Stimulated activated CD4-positive, alpha-beta T cell treated with anti-CD3 and anti-CD28 coated beads, Interleukin-1b, Interleukin-23, amount 100 ng/mL, for 4 hours (primary cell): ENCODE measurements around the gene KRTAP4-5.
"Not testable (repeated sequence)": the region's sequence is repeated elsewhere in the genome, so short reads cannot be mapped to it uniquely, and the experiment has no call there.

Experiments used
- DNase-seq, 2 donors: peaks; one replicate each; pipeline ENCODE4 v3.0.0-alpha.2; 2020; ENCODE audit warnings: low read depth in 2 of 2

The KRTAP4-5 gene

GRCh38 chr17:41108728-41109386 lies 40.8 kb downstream of the KRTAP4-5 start:
- DNase-seq = not testable (repeated sequence)

GRCh38 chr17:41107941-41108450 lies 41.6 kb downstream of the KRTAP4-5 start:
- no peak for DNase-seq

DNA sequence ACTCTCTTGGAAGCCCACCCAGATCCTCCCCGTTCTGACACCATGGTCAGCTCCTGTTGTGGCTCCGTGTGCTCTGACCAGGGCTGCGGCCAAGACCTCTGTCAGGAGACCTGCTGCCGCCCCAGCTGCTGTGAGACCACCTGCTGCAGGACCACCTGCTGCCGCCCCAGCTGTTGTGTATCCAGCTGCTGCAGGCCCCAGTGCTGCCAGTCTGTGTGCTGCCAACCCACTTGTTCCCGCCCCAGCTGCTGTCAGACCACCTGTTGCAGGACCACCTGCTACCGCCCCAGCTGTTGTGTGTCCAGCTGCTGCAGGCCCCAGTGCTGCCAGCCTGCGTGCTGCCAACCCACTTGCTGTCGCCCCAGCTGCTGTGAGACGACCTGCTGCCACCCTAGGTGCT lies 44.3 kb downstream of the KRTAP4-5 start, which contains the start of gene KRTAP4-9:
TSS of gene KRTAP4-9 (plus strand) at position 43 of the 400 bp plus-strand sequence. CDS start at position 43, 0 bp downstream.
- not testable (repeated sequence) for DNase-seq

GRCh38 chr17:41104386-41105038 lies 45.1 kb downstream of the KRTAP4-5 start:
- DNase-seq = not testable (repeated sequence)

DNA sequence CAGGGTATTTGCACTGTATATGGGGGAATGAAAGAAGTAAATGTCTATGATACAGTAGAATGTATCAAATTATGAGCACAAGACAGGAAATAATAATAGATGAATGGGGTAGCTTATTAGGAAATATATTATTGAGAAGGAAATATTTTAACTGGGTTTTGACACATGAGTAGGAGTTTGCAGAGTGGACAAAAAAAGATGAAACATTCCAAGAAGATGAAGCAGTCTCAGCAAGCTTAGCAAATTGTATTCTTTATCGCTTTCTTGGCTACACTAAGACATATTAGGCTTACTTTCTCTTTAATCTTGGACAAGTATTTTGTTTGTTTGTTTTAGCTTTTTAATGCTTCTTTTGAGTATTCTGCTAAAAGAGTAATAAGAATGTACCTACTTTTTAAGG lies 45.7 kb downstream of the KRTAP4-5 start:
- DNase-seq = no peak

GRCh38 chr17:41101586-41102259 lies 47.9 kb downstream of the KRTAP4-5 start, which contains the start of gene KRTAP4-16:
Gene KRTAP4-16, minus strand, starts transcription at chr17:41102209. Its CDS starts 0 bp downstream, at chr17:41102209.
- no peak for DNase-seq

GRCh38 chr17:41099682-41100480 lies 49.7 kb downstream of the KRTAP4-5 start:
- not testable (repeated sequence) for DNase-seq
